Keratinocyte (primary cell): ENCODE measurements around the gene SYVN1. TPM values are rescaled to one million over a fixed set of nuclear protein-coding genes. Genes with fewer than 3 reads are reported as not detected.

Experiments used
- DNase-seq: peaks from one replicate; pipeline ENCODE4 v3.0.0-alpha.2; 2011; ENCODE audit warnings: low read depth, missing footprints, low spot score
- FAIRE-seq: peaks from 2 replicates; lab custom pipeline; 2011; peaks lifted over from hg19 to GRCh38; lab: Jason Lieb, UNC
- H2AFZ ChIP-seq: 2 replicates; pipeline ENCODE4 v1.6.0; 2012; ENCODE audit warnings: low read length, control low read depth, inconsistent platforms; ENCODE audit not compliant: control insufficient read depth
- H3K27ac ChIP-seq: 2 replicates; pipeline ENCODE4 v1.5.1; 2011; ENCODE audit warnings: low read length; ENCODE audit not compliant: control insufficient read depth, insufficient read depth
- H3K27me3 ChIP-seq: 3 replicates; pipeline ENCODE4 v1.6.0; 2011; ENCODE audit warnings: low read length; ENCODE audit not compliant: control insufficient read depth, insufficient read depth; ENCODE audit errors: extremely low read depth
- H3K36me3 ChIP-seq, 2 experiments: 2 replicates in 1 of 2; 3 replicates in 1 of 2; pipeline ENCODE4 v1.5.1; 2011; ENCODE audit warnings: low read length in 2 of 2, mild to moderate bottlenecking in 1 of 2; ENCODE audit not compliant: control insufficient read depth in 2 of 2, insufficient read depth in 2 of 2; ENCODE audit errors: extremely low read depth in 1 of 2
- H3K4me1 ChIP-seq: 3 replicates; pipeline ENCODE4 v1.5.1; 2011; ENCODE audit warnings: low read length; ENCODE audit not compliant: control insufficient read depth, insufficient read depth; ENCODE audit errors: extremely low read depth
- H3K4me2 ChIP-seq: 3 replicates; pipeline ENCODE4 v1.6.0; 2011; ENCODE audit warnings: low read depth, low read length; ENCODE audit not compliant: control insufficient read depth, insufficient read depth; ENCODE audit errors: extremely low read depth
- H3K4me3 ChIP-seq, 3 experiments: fragments of 200-600 bp in 1 of 3; sonication (generic) in 1 of 3; 2 replicates in 2 of 3; 3 replicates in 1 of 3; pipeline ENCODE4 v1.5.1; 2011 to 2016; ENCODE audit warnings: low read length in 3 of 3, mild to moderate bottlenecking in 3 of 3, control low read depth in 2 of 3, inconsistent platforms in 1 of 3, low read depth in 1 of 3, mixed read lengths in 1 of 3, mixed run types in 1 of 3, moderate library complexity in 1 of 3; ENCODE audit not compliant: control insufficient read depth in 2 of 3, insufficient read depth in 2 of 3; ENCODE audit errors: extremely low read depth in 1 of 3
- H3K79me2 ChIP-seq: 2 replicates; pipeline ENCODE4 v1.6.0; 2012; ENCODE audit warnings: low read length; ENCODE audit not compliant: control insufficient read depth, insufficient read depth
- H3K9ac ChIP-seq: 3 replicates; pipeline ENCODE4 v1.6.0; 2011; ENCODE audit warnings: low read length; ENCODE audit not compliant: control insufficient read depth, insufficient read depth; ENCODE audit errors: extremely low read depth
- H3K9me1 ChIP-seq: 3 replicates; pipeline ENCODE4 v1.6.0; 2011; ENCODE audit warnings: low read length; ENCODE audit not compliant: control insufficient read depth, insufficient read depth; ENCODE audit errors: extremely low read depth
- H3K9me3 ChIP-seq: 2 replicates; pipeline ENCODE4 v1.5.1; 2012; ENCODE audit warnings: low read depth, low read length; ENCODE audit not compliant: control insufficient read depth
- H4K20me1 ChIP-seq: 3 replicates; pipeline ENCODE4 v1.6.0; 2011; ENCODE audit warnings: low read length; ENCODE audit not compliant: control insufficient read depth, insufficient read depth; ENCODE audit errors: extremely low read depth
- CTCF ChIP-seq, 3 experiments: IDR thresholded peaks in 1 of 3; conservative IDR thresholded peaks in 1 of 3; optimal IDR thresholded peaks in 1 of 3; 2 replicates in 2 of 3; 3 replicates in 1 of 3; pipeline versions ENCODE3 to v1.5.1; 2011; ENCODE audit warnings: low read length in 3 of 3, mild to moderate bottlenecking in 3 of 3, moderate library complexity in 2 of 3, control low read depth in 1 of 3, inconsistent platforms in 1 of 3; ENCODE audit not compliant: insufficient read depth in 2 of 3; ENCODE audit errors: extremely low read depth in 1 of 3
- EZH2 ChIP-seq: IDR thresholded peaks from one replicate; pipeline ENCODE4 v1.6.1; 2012; ENCODE audit warnings: inconsistent platforms, mild to moderate bottlenecking, low read length, moderate library complexity
- dilution Hi-C: fragments of 300-500 bp; cut with MboI; formaldehyde crosslinking; loops from one replicate; pipeline ENCODE4 v1.7.0; 2020; ENCODE audit warnings: low sequenced_read_pairs; ENCODE audit not compliant: extremely low pct_ligation_motif_present
- polyA plus RNA-seq, 5 experiments: library from polyadenylated mRNA; depleted of rRNA in 3 of 5; stranded (reverse) in 3 of 5; stranded (forward) in 1 of 5; unstranded in 1 of 5; fragments of >200 nt; gene quantifications; 1 replicate in 1 of 5; 2 replicates in 3 of 5; 3 replicates in 1 of 5; pipeline versions ENCODE4 v1.2.1 to v1.2.3, GENCODE V29; 2011 to 2012; ENCODE audit warnings: missing spikeins in 2 of 5, low read depth in 1 of 5, low replicate concordance in 1 of 5

SYVN1 gene
- polyA plus RNA-seq, 1 donor (not counting 4 experiments of a cell fraction or from before 2014, with no cell fraction given), result 10.8 TPM

GRCh38 chr11:65165410-65166317, 31.3 kb upstream of the SYVN1 start:
- FAIRE-seq, result no peak
- dilution Hi-C loops, result no loop called here
- no peaks in the 10 kb centered on the region for H3K4me1 ChIP-seq
- DNase-seq, result no peak
- no peaks in the 10 kb centered on the region for H3K27me3 ChIP-seq
- no peaks in the 10 kb centered on the region for H3K9me3 ChIP-seq
- H3K79me2 ChIP-seq, result no peaks in the 10 kb centered on the region
- TF ChIP-seq EZH2 (no peak), CTCF (optimal IDR thresholded peaks at IDR 0.05 in 1 of 3, IDR thresholded peaks at IDR 0.05 in 1 of 3, conservative IDR thresholded peaks at IDR 0.05 in 1 of 3; ENCODE audit: extremely low read depth in 1 of 3, insufficient read depth in 2 of 3, low read length in 3 of 3) (no peak)
- H2AFZ ChIP-seq, result no peak overlapping the region
- no peak overlapping the region for H3K4me2 ChIP-seq
- no peak overlapping the region for H3K27ac ChIP-seq
- H3K4me3 ChIP-seq, result no peak overlapping the region
- no peaks in the 10 kb centered on the region for H4K20me1 ChIP-seq
- no peak overlapping the region for H3K9ac ChIP-seq
- H3K9me1 ChIP-seq, result no peaks in the 10 kb centered on the region
- no peaks in the 10 kb centered on the region for H3K36me3 ChIP-seq

GRCh38 chr11:65163684-65164083, 29.4 kb upstream of the SYVN1 start:
- dilution Hi-C loops, result no loop called here
- H2AFZ ChIP-seq, result no peak overlapping the region
- H3K79me2 ChIP-seq, result no peaks in the 10 kb centered on the region
- H3K36me3 ChIP-seq, result no peaks in the 10 kb centered on the region
- H3K4me2 ChIP-seq, result no peak overlapping the region
- no peaks in the 10 kb centered on the region for H3K4me1 ChIP-seq
- FAIRE-seq, result no peak
- H3K27ac ChIP-seq, result no peak overlapping the region
- H3K9me3 ChIP-seq, result no peaks in the 10 kb centered on the region
- H3K9me1 ChIP-seq, result no peaks in the 10 kb centered on the region
- H3K4me3 ChIP-seq, result no peak overlapping the region
- H4K20me1 ChIP-seq, result no peaks in the 10 kb centered on the region
- H3K9ac ChIP-seq, result no peak overlapping the region
- TF ChIP-seq CTCF (optimal IDR thresholded peaks at IDR 0.05 in 1 of 3, IDR thresholded peaks at IDR 0.05 in 1 of 3, conservative IDR thresholded peaks at IDR 0.05 in 1 of 3; ENCODE audit: extremely low read depth in 1 of 3, insufficient read depth in 2 of 3, low read length in 3 of 3) (no peak), EZH2 (no peak)
- no peak for DNase-seq
- no peaks in the 10 kb centered on the region for H3K27me3 ChIP-seq
